Suppressor macrophage treated with lipopolysaccharide for 1 hour (primary cell): ENCODE measurements around the gene ALOX12.
"Not testable (repeated sequence)": the region's sequence is repeated elsewhere in the genome, so short reads cannot be mapped to it uniquely, and the experiment has no call there.

Source experiments
- DNase-seq, 3 donors: peaks; one replicate each; pipeline ENCODE4 v3.0.0-alpha.2; 2020 to 2022

Gene ALOX12, protein sequence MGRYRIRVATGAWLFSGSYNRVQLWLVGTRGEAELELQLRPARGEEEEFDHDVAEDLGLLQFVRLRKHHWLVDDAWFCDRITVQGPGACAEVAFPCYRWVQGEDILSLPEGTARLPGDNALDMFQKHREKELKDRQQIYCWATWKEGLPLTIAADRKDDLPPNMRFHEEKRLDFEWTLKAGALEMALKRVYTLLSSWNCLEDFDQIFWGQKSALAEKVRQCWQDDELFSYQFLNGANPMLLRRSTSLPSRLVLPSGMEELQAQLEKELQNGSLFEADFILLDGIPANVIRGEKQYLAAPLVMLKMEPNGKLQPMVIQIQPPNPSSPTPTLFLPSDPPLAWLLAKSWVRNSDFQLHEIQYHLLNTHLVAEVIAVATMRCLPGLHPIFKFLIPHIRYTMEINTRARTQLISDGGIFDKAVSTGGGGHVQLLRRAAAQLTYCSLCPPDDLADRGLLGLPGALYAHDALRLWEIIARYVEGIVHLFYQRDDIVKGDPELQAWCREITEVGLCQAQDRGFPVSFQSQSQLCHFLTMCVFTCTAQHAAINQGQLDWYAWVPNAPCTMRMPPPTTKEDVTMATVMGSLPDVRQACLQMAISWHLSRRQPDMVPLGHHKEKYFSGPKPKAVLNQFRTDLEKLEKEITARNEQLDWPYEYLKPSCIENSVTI

GRCh38 chr17:6995500-6996255 lies at the start of gene ALOX12:
ALOX12 (plus strand) TSS chr17:6996049; CDS start chr17:6996118, 69 bp downstream.
- DNase-seq: no peak

GRCh38 chr17:6947745-6948144 lies 48.1 kb upstream of the ALOX12 start:
- DNase-seq: peak in 1 of 3 donors; percentile 18

GRCh38 chr17:6948562-6948961 lies 47.3 kb upstream of the ALOX12 start:
- peak; percentile 46 to 72 (median 53) for DNase-seq

GRCh38 chr17:6948976-6949375 lies 46.9 kb upstream of the ALOX12 start:
- DNase-seq: no peak

GRCh38 chr17:6950938-6951337 lies 44.9 kb upstream of the ALOX12 start:
- DNase-seq: not testable (repeated sequence)

GRCh38 chr17:6953689-6954088 lies 42.2 kb upstream of the ALOX12 start:
- peak in 1 of 3 donors; percentile 16 for DNase-seq

- DNase-seq: no peak
These were observed 36.1 kb upstream of the ALOX12 start for GRCh38 chr17:6959700-6960099.

DNA sequence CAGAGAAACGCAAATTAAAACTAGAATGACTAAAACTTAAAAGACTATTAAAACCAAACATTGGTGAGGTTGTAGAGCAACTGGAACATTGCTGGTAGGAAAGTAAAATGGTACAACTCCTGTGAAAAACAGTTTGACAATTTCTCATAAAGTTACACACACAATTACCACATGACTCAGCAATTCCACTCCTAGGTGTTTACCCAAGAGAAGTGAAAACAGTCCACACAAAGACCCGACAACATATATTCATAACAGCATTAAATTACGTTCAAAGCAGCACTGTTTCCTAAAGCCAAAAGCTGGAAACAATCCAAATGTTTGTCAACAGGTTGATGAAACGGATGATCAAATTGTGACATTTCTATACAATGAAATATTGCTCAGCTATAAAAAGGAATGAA lies 26.5 kb upstream of the ALOX12 start:
- no peak for DNase-seq

DNA sequence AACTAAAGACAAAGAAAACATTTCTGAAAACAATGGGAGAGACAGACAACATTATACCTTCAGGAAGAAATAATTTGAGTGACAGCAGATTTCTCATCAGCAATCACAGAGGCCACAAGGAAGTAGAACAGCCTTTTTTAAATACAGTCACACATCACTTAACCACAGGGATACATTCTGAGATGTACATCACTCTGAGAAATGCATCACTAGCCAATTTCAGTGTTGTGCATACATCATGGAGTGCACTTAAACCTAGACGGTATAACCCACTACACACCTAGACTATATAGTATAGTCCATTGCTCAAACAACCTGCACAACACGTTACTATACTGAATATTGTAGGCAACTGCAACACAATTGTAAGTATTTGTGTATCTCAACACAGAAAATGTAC lies 24.9 kb upstream of the ALOX12 start:
- DNase-seq: no peak

- not testable (repeated sequence) for DNase-seq
These were observed 16.4 kb upstream of the ALOX12 start for GRCh38 chr17:6979440-6979839.

DNA sequence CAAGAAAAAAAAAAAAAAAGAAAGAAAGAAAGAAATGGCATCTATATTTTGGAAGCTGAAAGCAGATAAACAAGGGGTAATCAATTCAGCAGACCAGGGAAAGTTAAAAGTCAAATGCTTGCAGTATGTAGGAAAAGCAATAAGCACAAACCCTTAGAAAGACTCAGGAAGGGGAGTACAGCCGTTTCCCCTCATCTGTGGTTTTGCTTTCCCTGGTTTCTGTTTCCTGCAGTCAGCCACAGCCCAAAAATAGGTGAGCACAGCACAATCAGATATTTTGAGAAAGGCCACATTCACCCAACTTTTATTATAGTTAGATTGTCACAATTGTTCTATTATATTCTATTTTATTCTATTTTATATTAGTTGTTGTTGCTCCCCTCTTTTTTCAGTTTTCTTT lies 14.4 kb upstream of the ALOX12 start:
- DNase-seq: peak in 1 of 3 donors; percentile 12

DNA sequence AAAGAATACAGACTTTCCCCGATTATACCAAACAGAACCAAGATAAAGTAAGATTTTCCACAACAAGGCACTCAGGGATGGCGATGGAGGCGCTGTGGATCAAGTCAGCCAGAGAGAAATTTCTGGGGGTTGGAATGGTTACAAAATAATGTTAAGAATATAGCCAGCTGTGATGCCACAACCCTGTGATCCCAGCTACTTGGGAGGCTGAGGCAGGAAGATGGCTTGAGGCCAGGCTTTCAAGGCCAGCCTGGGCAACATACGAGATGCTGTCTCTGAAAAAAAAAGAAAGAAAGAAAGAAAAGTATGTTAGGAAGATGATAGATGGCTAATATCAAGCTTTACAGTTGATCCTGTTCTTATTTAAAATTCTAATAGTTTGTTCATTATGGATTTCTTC lies 10.6 kb upstream of the ALOX12 start:
- DNase-seq: no peak

- no peak for DNase-seq
These were observed 9.2 kb upstream of the ALOX12 start for GRCh38 chr17:6986676-6987075.

- DNase-seq: no peak
These were observed 6.1 kb upstream of the ALOX12 start for GRCh38 chr17:6989779-6990178.

DNA sequence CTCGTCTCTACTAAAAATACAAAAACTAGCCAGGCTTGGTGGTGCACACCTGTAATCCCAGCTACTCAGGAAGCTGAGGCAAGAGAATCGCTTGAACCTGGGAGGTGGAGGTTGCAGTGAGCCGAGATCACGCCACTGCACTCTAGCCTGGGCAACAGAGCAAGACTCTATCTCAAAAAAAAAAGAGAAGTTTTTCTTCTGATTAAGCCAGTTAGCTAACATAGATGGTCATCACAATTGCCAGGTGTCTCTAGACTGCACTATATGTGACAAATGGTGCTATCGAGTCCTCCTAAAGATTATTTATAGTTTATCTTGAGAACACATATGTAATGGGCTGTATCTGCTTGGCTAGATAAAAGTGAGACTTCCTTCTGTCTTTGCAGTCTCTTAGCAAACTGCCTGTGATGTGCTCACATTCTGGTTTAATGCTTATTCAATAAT lies 2.2 kb upstream of the ALOX12 start:
- DNase-seq: not testable (repeated sequence)

- DNase-seq: no peak
These were observed 1.7 kb upstream of the ALOX12 start for GRCh38 chr17:6994118-6994598.

DNA sequence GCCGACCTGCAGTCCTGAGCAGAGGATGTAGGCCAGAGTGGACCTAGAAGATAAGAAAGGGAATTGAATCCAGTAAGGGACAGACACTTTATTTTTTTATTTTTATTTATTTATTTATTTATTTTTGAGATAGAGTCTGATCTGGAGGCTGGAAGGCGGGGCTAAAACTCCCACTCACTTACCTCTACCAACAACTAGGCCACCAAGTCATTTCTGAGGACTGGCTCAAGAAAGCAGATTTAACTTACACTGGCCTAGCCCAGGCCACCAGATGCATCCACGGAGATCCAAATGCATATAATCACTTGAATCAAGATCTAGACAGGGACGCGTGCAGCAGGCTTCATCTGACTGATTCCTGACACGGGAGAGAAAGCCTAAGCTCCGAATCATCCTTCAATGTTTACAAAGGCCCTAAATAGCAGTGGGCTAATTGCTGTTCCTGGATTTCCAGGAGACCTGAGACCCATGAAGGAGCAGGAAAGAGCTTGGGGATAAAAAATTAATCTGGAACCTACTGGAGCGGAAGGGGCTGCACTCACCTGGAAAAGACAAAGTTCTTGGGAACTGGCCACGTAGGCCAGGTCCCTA lies 1.1 kb upstream of the ALOX12 start:
- no peak for DNase-seq

GRCh38 chr17:6996256-6997011 lies 585 bp downstream of the ALOX12 start:
- DNase-seq: no peak

GRCh38 chr17:6997171-6997570 lies 1.3 kb downstream of the ALOX12 start:
- DNase-seq: no peak

DNA sequence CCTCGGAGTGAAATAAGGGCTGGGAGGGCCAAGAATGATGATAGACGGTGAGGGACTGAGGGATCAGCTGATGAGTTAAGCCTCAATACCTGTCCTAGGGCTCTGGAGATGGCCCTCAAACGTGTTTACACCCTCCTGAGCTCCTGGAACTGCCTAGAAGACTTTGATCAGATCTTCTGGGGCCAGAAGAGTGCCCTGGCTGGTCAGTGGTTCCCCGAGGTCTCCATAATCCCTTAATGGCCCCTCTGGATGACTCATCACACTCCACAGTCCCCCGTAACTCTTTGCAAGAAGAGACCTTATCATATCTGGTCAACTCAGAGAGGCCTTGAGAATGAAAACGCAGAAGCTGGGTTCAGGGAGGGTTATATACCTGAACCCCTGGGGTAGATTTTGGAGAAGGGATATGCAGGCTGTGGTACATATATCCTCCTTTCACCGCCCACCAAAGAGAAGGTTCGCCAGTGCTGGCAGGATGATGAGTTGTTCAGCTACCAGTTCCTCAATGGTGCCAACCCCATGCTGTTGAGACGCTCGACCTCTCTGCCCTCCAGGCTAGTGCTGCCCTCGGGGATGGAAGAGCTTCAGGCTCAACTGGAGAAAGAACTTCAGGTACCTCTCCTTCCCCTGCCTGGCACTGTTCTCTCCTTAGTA lies 3.1 kb downstream of the ALOX12 start:
- DNase-seq: no peak

DNA sequence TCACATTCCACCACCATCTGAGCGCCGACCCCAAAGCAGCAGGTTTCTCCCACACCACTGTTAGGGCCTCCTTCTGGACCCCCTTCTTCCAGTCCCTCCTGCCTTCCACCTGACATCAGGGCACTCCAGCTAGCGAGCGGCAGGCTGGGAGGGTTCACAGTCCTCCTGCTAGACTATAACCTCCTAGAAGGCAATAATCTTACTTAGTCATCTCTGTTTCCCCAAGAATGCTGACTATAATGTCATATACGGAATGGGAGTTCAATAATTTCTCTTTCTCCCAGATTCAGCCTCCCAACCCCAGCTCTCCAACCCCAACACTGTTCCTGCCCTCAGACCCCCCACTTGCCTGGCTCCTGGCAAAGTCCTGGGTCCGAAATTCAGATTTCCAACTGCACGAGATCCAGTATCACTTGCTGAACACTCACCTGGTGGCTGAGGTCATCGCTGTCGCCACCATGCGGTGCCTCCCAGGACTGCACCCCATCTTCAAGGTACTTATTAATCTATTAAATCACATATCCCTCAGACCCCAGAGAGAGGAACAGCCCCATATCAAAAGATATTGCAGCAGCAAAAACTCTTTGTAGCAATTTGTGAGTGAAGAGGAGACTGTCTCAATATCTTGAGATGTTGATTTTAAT lies 5.6 kb downstream of the ALOX12 start:
- DNase-seq: peak in 2 of 3 donors; percentile 31 to 44
